Measurements from ENCODE around the gene THEMIS.
"Not testable (repeated sequence)": the region's sequence is repeated elsewhere in the genome, so short reads cannot be mapped to it uniquely, and the experiment has no call there.

The THEMIS gene

GRCh38 chr6:127718694-127719093 is 182.2 kb downstream of the THEMIS start:
- no peak for DNase-seq (ENCODE audit: low spot score)

GRCh38 chr6:127717384-127717783 is 183.5 kb downstream of the THEMIS start:
- DNase-seq (ENCODE audit: low spot score) = no peak

GRCh38 chr6:127716465-127716864 is 184.4 kb downstream of the THEMIS start:
- DNase-seq (ENCODE audit: low spot score) = no peak

- no peak for DNase-seq (ENCODE audit: low spot score)
These were observed 190.2 kb downstream of the THEMIS start for GRCh38 chr6:127710668-127711067.

GRCh38 chr6:127706216-127706615 is 194.6 kb downstream of the THEMIS start:
- no peak for DNase-seq (ENCODE audit: low spot score)

- no peak for DNase-seq (ENCODE audit: low spot score)
These were observed 205.8 kb downstream of the THEMIS start for GRCh38 chr6:127695108-127695507.

GRCh38 chr6:127691146-127691545 is 209.7 kb downstream of the THEMIS start:
- no peak for DNase-seq (ENCODE audit: low spot score)

- DNase-seq (ENCODE audit: low spot score) = no peak
These were observed 210.3 kb downstream of the THEMIS start for GRCh38 chr6:127690588-127690987.

GRCh38 chr6:127690092-127690491 is 210.8 kb downstream of the THEMIS start:
- DNase-seq (ENCODE audit: low spot score) = no peak

- not testable (repeated sequence) for DNase-seq (ENCODE audit: low spot score)
These were observed 213.4 kb downstream of the THEMIS start for GRCh38 chr6:127687490-127687889.

GRCh38 chr6:127686084-127686483 is 214.8 kb downstream of the THEMIS start:
- no peak for DNase-seq (ENCODE audit: low spot score)

GRCh38 chr6:127684501-127684900 is 216.4 kb downstream of the THEMIS start:
- DNase-seq (ENCODE audit: low spot score) = no peak

Data from ecto neural progenitor cell (in vitro differentiated cells).